ENCODE measurements around the gene RP9.

GRCh38 chr7:33062023-33062781 is 47.0 kb downstream of the RP9 start, which contains the start of gene NT5C3A:
- TF ChIP-seq RCOR1 (IDR thresholded peaks at IDR 0.05; ENCODE audit: insufficient replicate concordance, low read length) (no peak), SMC3 (IDR thresholded peaks at IDR 0.05; ENCODE audit: low read depth, low read length) (no peak), RAD21 (IDR thresholded peaks at IDR 0.05; ENCODE audit: low read length) (no peak), POLR2A (IDR thresholded peaks at IDR 0.05; ENCODE audit: low read depth, low read length) (0 out of 2 replicates have a peak, but pooled peaks have one; percentile 58), FOS (IDR thresholded peaks at IDR 0.05; ENCODE audit: low read depth, low read length) (no peak)
- TF ChIP-seq, protein P1, sequence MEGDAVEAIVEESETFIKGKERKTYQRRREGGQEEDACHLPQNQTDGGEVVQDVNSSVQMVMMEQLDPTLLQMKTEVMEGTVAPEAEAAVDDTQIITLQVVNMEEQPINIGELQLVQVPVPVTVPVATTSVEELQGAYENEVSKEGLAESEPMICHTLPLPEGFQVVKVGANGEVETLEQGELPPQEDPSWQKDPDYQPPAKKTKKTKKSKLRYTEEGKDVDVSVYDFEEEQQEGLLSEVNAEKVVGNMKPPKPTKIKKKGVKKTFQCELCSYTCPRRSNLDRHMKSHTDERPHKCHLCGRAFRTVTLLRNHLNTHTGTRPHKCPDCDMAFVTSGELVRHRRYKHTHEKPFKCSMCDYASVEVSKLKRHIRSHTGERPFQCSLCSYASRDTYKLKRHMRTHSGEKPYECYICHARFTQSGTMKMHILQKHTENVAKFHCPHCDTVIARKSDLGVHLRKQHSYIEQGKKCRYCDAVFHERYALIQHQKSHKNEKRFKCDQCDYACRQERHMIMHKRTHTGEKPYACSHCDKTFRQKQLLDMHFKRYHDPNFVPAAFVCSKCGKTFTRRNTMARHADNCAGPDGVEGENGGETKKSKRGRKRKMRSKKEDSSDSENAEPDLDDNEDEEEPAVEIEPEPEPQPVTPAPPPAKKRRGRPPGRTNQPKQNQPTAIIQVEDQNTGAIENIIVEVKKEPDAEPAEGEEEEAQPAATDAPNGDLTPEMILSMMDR (conservative IDR thresholded peaks at IDR 0.05; ENCODE audit: low read depth, low read length) = no peak
